GM10266 (cell line): Measurements from ENCODE around the gene CYP19A1.

Experiments used
- DNase-seq: peaks from one replicate; pipeline ENCODE4 v3.0.0; 2012; ENCODE audit errors: extremely low spot score
- TF ChIP-seq, protein P1 (sequence below): IDR thresholded peaks from 2 replicates; pipeline ENCODE4 v1.5.1; 2012; ENCODE audit warnings: mild to moderate bottlenecking, low read depth; ENCODE audit not compliant: control insufficient read depth, insufficient read depth; ENCODE audit errors: missing control alignments

The CYP19A1 gene

DNA sequence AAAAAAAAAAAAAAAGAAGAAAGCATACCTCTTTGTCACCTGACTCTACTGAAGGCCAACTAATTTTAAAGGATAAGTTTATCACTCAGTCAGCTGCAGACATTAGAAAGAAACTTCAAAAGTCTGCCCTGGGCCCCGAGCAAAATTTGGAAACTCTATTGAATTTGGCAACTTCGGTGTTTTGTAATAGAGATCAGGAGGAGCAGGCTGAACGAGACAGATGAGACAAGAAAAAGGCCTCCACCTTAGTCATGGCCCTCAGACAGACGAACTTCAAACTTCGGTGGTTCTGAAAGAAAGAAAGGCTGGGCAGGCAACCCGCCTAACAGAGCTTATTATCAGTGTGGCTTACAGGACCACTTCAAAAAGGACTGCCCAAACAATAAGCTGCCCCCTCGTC lies 21.6 kb upstream of the CYP19A1 start:
- DNase-seq, result no peak
- TF ChIP-seq, protein P1, sequence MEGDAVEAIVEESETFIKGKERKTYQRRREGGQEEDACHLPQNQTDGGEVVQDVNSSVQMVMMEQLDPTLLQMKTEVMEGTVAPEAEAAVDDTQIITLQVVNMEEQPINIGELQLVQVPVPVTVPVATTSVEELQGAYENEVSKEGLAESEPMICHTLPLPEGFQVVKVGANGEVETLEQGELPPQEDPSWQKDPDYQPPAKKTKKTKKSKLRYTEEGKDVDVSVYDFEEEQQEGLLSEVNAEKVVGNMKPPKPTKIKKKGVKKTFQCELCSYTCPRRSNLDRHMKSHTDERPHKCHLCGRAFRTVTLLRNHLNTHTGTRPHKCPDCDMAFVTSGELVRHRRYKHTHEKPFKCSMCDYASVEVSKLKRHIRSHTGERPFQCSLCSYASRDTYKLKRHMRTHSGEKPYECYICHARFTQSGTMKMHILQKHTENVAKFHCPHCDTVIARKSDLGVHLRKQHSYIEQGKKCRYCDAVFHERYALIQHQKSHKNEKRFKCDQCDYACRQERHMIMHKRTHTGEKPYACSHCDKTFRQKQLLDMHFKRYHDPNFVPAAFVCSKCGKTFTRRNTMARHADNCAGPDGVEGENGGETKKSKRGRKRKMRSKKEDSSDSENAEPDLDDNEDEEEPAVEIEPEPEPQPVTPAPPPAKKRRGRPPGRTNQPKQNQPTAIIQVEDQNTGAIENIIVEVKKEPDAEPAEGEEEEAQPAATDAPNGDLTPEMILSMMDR, result no peak

GRCh38 chr15:51356983-51357382 lies 18.6 kb upstream of the CYP19A1 start:
- TF ChIP-seq, protein P1, result no peak
- DNase-seq, result no peak

DNA sequence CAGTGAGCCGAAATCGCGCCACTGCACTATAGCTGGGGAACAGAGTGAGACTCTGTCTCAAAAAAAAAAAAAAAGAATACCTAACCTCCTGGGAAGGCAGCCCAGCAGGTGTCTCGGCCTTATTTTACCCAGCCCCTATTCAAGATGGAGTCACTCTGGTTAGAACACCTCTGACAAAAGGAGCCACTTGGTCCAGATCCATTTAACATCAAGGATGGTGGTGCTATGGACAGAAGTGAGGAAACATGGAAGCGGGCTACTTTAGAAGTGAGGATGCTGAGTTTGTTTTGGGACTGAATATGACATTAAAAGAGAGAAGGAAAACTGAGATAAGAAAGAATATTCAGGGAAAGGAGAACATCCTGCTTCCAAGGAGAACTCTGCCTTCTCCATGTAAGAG lies 17.8 kb upstream of the CYP19A1 start:
- TF ChIP-seq, protein P1, result no peak
- no peak for DNase-seq

- TF ChIP-seq, protein P1, result no peak
- no peak for DNase-seq
Measured at GRCh38 chr15:51355096-51355495, 16.7 kb upstream of the CYP19A1 start.

DNA sequence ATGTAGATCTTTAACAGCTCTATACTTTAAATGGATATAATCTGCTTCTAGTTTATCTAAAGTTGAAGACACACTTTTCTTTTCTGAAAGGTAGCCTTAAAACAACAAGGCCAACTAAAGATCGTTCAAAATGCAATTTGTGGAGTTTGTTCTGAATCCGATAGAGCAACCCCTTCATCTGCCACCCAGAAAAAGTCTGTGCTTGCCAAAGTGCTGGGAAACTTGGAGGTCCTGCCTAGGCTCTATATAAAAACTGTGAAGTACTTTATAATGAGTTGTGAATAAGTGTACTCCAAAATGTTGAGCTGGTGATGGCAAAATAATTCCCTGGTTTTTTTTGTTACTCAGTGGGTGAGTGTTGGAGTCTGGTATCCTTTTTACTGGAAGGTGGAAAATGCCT lies 15.6 kb upstream of the CYP19A1 start:
- DNase-seq, result no peak
- TF ChIP-seq, protein P1, result no peak

DNA sequence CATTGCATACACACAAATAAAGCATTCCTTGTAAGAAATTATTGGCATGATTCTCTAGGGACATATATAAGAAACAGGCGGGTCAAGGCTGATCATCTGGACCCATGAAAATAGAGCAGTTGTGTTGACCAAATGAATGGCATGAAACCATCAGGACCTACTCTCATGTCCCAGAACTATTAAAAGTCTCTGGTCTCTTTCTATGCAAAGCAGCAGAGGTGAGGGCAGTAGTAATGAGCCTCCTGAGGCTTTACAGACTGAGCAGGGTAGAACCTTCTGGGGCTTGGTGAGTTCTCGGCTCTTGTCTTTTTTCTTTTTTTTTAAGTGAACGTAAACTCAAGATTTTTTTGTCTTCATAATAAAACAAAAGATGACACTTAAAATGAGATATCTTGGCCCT lies 12.3 kb upstream of the CYP19A1 start:
- DNase-seq, result no peak
- TF ChIP-seq, protein P1, result no peak

DNA sequence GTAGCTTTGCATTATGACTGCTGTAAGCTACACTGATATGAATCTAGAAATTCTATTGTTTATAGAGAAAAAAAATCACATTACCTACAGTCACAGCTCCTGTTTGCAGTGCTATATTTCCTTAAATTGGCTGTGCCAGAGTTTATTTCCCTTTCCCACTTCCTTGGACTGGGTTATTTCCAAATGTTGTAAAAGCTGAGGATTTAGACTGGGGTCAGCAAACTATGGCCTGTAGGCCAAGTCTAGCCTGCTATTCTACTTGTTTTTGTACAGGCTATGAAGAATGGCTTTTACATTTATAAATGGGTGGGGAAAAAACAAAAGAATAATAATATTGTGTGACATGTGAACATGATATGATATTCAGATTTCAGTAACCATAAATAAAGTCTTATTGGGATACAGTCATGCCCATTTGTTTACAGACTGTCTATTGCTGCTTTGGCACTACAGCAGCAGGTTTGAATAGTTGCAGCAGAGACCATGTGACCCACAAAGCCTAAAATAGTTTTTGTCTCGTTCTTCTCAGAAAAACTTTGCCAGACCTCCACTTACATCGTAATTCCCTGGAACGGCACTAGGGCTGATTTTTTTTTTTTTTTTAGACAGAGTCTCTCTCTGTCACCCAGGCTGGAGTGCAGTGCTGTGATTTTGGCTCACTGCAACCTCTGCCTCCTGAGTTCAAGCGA lies 10.9 kb upstream of the CYP19A1 start:
- DNase-seq, result no peak
- TF ChIP-seq, protein P1, result no peak
